D721Med (cell line): ENCODE results near the gene GUCY2F.

Experiments
- DNase-seq: peaks from one replicate; pipeline ENCODE4 v3.0.0; 2011; ENCODE audit warnings: low spot score; ENCODE audit not compliant: insufficient read length
- FAIRE-seq: peaks from 2 replicates; lab custom pipeline; 2011; peaks lifted over from hg19 to GRCh38; lab: Jason Lieb, UNC
- CTCF ChIP-seq: IDR thresholded peaks from 2 replicates; pipeline ENCODE4 v1.5.1; 2012; ENCODE audit warnings: mild to moderate bottlenecking, control low read depth; ENCODE audit not compliant: insufficient read depth; ENCODE audit errors: missing control alignments

Gene GUCY2F

DNA sequence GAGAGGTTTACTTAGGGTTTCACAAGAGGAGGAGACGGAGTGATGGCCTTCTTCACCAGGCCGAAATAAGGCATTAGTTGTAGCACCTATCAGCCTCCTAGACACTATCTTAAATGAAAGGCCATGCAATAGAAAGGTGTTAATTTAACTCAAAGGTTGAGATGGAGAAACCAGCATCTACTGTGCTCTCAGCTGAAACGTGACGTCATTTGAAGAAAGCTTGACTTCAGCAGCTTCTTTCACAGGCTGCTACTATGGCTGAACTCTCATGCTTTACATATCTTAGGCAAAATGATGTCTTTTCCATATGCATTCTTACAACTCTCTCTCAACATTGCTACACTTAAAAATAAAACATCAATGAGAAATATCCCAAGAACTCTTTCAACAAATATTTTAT is 99.6 kb downstream of the GUCY2F start:
- no peak for DNase-seq

DNA sequence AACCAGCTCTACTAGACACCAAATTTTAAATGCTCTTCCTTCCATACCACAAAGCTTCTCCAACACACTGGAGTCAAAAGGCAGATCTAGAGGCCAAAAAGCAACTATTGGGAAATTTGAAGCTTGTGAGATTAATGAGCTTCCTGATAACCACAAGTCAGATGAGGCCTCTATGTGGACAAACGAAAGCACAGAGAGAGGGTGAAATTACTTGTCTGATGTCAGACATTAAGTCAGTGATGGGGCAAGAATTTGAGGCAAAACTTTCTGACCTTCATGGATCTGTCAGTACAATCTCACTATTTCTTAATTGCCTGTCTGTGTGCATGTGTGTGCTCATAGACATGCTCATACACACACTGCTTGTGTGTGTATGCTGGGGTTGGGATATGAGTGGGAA is 103.6 kb downstream of the GUCY2F start:
- no peak for DNase-seq

More for the DNA sequence above, 99.6 kb downstream of the GUCY2F start:
- FAIRE-seq: no peak
- TF ChIP-seq CTCF: no peak

GRCh38 chrX:109374262-109374960 is 107.5 kb downstream of the GUCY2F start:
- DNase-seq: no peak
- no peak for TF ChIP-seq CTCF
- no peak for FAIRE-seq

More for the DNA sequence above, 103.6 kb downstream of the GUCY2F start:
- no peak for TF ChIP-seq CTCF
- no peak for FAIRE-seq

- TF ChIP-seq CTCF: no peak
- DNase-seq (no peak), FAIRE-seq (no peak)
Measured at GRCh38 chrX:109373468-109373867, 108.4 kb downstream of the GUCY2F start.

- FAIRE-seq: no peak
- TF ChIP-seq CTCF: no peak
- DNase-seq: no peak
Measured at GRCh38 chrX:109372716-109373115, 109.2 kb downstream of the GUCY2F start.

- DNase-seq (no peak), FAIRE-seq (no peak)
- TF ChIP-seq CTCF: no peak
Measured at GRCh38 chrX:109372291-109372690, 109.6 kb downstream of the GUCY2F start.

- DNase-seq (no peak), FAIRE-seq (no peak)
- TF ChIP-seq CTCF: no peak
Measured at GRCh38 chrX:109362101-109362500, 119.8 kb downstream of the GUCY2F start.
